GM23338 (cell line): ENCODE results near the gene DENND4A.

Experiments used
- CREB1 ChIP-seq: fragments of 250-450 bp; sonication (Bioruptor Pico); IDR thresholded peaks from 2 replicates; pipeline ENCODE4 v1.5.0; 2020; ENCODE audit warnings: low read depth, mild to moderate bottlenecking, moderate library complexity
- EZH2 ChIP-seq: fragments of 200-600 bp; sonication (generic); IDR thresholded peaks from one replicate; pipeline ENCODE4 v1.8.0; 2017; ENCODE audit warnings: antibody characterized with exemption, mild to moderate bottlenecking, low read depth; ENCODE audit not compliant: unreplicated experiment
- EZH2phosphoT487 ChIP-seq: fragments of 200-600 bp; sonication (generic); IDR thresholded peaks from one replicate; pipeline ENCODE4 v1.8.1; 2018; ENCODE audit warnings: antibody characterized with exemption; ENCODE audit not compliant: unreplicated experiment
- JUNB ChIP-seq: IDR thresholded peaks from one replicate; pipeline ENCODE4 v1.6.1; 2016; ENCODE audit warnings: antibody characterized with exemption; ENCODE audit not compliant: unreplicated experiment
- NANOG ChIP-seq: IDR thresholded peaks from 2 replicates; pipeline ENCODE4 v1.6.1; 2016; ENCODE audit warnings: antibody characterized with exemption, borderline replicate concordance
- POLR2AphosphoS5 ChIP-seq: IDR thresholded peaks from 2 replicates; pipeline ENCODE4 v1.6.1; 2016; ENCODE audit warnings: antibody characterized with exemption, low read depth
- STAT1 ChIP-seq: IDR thresholded peaks from one replicate; pipeline ENCODE4 v1.6.1; 2016; ENCODE audit warnings: antibody characterized with exemption; ENCODE audit not compliant: unreplicated experiment
- ZNF114 ChIP-seq: fragments of 250-450 bp; sonication (Bioruptor Pico); IDR thresholded peaks from 2 replicates; pipeline ENCODE4 v1.5.0; 2020; ENCODE audit warnings: mild to moderate bottlenecking, moderate library complexity
- TF ChIP-seq, protein P1 (sequence below), 2 experiments: fragments of 200-600 bp in 1 of 2; sonication (generic) in 1 of 2; conservative IDR thresholded peaks; 2 replicates each; pipeline versions ENCODE4 v1.5.1 to v1.6.1; 2016 to 2017; ENCODE audit warnings: antibody characterized with exemption in 2 of 2, low read depth in 2 of 2, mild to moderate bottlenecking in 2 of 2, moderate library complexity in 1 of 2
- TF ChIP-seq, protein P2 (sequence below): IDR thresholded peaks from one replicate; pipeline ENCODE4 v1.6.1; 2018; ENCODE audit warnings: antibody characterized with exemption; ENCODE audit not compliant: unreplicated experiment
- TF ChIP-seq, protein P3 (sequence below): fragments of 250-450 bp; sonication (Bioruptor Pico); IDR thresholded peaks from 2 replicates; pipeline ENCODE4 v1.5.0; 2020; ENCODE audit warnings: mild to moderate bottlenecking, moderate library complexity

DNA sequence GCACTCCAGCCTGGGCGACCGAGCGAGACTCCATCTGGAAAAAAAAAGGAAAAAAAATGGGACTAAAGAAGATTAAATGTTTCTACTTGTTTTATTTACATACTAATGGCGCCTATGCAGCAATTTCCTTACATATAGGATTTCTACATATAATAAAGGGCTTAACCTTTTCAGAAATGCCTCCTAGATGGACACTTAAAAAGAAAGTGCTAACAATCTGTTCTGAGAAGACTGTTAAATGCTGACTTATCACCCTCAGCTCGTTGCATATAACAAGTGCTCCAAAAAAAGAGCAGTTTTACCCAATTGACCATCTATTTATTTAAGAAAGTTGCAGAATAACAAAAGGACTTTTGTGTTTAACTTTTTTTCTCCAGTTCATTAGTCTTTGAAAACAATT is 32.7 kb downstream of the DENND4A start:
- TF ChIP-seq, protein P1, sequence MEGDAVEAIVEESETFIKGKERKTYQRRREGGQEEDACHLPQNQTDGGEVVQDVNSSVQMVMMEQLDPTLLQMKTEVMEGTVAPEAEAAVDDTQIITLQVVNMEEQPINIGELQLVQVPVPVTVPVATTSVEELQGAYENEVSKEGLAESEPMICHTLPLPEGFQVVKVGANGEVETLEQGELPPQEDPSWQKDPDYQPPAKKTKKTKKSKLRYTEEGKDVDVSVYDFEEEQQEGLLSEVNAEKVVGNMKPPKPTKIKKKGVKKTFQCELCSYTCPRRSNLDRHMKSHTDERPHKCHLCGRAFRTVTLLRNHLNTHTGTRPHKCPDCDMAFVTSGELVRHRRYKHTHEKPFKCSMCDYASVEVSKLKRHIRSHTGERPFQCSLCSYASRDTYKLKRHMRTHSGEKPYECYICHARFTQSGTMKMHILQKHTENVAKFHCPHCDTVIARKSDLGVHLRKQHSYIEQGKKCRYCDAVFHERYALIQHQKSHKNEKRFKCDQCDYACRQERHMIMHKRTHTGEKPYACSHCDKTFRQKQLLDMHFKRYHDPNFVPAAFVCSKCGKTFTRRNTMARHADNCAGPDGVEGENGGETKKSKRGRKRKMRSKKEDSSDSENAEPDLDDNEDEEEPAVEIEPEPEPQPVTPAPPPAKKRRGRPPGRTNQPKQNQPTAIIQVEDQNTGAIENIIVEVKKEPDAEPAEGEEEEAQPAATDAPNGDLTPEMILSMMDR (conservative IDR thresholded peaks at IDR 0.05; ENCODE audit: low read depth in 2 of 2) = no peak
- TF ChIP-seq STAT1 = no peak
- TF ChIP-seq EZH2phosphoT487 = no peak
- no peak for TF ChIP-seq POLR2AphosphoS5
- no peak for TF ChIP-seq EZH2
- TF ChIP-seq, protein P2, sequence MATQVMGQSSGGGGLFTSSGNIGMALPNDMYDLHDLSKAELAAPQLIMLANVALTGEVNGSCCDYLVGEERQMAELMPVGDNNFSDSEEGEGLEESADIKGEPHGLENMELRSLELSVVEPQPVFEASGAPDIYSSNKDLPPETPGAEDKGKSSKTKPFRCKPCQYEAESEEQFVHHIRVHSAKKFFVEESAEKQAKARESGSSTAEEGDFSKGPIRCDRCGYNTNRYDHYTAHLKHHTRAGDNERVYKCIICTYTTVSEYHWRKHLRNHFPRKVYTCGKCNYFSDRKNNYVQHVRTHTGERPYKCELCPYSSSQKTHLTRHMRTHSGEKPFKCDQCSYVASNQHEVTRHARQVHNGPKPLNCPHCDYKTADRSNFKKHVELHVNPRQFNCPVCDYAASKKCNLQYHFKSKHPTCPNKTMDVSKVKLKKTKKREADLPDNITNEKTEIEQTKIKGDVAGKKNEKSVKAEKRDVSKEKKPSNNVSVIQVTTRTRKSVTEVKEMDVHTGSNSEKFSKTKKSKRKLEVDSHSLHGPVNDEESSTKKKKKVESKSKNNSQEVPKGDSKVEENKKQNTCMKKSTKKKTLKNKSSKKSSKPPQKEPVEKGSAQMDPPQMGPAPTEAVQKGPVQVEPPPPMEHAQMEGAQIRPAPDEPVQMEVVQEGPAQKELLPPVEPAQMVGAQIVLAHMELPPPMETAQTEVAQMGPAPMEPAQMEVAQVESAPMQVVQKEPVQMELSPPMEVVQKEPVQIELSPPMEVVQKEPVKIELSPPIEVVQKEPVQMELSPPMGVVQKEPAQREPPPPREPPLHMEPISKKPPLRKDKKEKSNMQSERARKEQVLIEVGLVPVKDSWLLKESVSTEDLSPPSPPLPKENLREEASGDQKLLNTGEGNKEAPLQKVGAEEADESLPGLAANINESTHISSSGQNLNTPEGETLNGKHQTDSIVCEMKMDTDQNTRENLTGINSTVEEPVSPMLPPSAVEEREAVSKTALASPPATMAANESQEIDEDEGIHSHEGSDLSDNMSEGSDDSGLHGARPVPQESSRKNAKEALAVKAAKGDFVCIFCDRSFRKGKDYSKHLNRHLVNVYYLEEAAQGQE = no peak
- TF ChIP-seq, protein P3, sequence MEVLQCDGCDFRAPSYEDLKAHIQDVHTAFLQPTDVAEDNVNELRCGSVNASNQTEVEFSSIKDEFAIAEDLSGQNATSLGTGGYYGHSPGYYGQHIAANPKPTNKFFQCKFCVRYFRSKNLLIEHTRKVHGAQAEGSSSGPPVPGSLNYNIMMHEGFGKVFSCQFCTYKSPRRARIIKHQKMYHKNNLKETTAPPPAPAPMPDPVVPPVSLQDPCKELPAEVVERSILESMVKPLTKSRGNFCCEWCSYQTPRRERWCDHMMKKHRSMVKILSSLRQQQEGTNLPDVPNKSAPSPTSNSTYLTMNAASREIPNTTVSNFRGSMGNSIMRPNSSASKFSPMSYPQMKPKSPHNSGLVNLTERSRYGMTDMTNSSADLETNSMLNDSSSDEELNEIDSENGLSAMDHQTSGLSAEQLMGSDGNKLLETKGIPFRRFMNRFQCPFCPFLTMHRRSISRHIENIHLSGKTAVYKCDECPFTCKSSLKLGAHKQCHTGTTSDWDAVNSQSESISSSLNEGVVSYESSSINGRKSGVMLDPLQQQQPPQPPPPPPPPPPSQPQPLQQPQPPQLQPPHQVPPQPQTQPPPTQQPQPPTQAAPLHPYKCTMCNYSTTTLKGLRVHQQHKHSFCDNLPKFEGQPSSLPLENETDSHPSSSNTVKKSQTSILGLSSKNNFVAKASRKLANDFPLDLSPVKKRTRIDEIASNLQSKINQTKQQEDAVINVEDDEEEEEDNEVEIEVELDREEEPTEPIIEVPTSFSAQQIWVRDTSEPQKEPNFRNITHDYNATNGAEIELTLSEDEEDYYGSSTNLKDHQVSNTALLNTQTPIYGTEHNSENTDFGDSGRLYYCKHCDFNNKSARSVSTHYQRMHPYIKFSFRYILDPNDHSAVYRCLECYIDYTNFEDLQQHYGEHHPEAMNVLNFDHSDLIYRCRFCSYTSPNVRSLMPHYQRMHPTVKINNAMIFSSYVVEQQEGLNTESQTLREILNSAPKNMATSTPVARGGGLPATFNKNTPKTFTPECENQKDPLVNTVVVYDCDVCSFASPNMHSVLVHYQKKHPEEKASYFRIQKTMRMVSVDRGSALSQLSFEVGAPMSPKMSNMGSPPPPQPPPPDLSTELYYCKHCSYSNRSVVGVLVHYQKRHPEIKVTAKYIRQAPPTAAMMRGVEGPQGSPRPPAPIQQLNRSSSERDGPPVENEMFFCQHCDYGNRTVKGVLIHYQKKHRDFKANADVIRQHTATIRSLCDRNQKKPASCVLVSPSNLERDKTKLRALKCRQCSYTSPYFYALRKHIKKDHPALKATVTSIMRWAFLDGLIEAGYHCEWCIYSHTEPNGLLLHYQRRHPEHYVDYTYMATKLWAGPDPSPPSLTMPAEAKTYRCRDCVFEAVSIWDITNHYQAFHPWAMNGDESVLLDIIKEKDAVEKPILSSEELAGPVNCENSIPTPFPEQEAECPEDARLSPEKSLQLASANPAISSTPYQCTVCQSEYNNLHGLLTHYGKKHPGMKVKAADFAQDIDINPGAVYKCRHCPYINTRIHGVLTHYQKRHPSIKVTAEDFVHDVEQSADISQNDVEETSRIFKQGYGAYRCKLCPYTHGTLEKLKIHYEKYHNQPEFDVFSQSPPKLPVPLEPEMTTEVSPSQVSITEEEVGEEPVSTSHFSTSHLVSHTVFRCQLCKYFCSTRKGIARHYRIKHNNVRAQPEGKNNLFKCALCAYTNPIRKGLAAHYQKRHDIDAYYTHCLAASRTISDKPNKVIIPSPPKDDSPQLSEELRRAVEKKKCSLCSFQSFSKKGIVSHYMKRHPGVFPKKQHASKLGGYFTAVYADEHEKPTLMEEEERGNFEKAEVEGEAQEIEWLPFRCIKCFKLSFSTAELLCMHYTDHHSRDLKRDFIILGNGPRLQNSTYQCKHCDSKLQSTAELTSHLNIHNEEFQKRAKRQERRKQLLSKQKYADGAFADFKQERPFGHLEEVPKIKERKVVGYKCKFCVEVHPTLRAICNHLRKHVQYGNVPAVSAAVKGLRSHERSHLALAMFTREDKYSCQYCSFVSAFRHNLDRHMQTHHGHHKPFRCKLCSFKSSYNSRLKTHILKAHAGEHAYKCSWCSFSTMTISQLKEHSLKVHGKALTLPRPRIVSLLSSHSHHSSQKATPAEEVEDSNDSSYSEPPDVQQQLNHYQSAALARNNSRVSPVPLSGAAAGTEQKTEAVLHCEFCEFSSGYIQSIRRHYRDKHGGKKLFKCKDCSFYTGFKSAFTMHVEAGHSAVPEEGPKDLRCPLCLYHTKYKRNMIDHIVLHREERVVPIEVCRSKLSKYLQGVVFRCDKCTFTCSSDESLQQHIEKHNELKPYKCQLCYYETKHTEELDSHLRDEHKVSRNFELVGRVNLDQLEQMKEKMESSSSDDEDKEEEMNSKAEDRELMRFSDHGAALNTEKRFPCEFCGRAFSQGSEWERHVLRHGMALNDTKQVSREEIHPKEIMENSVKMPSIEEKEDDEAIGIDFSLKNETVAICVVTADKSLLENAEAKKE (CRISPR knock-in tag) = no peak
- TF ChIP-seq ZNF114 (CRISPR knock-in tag) = no peak
- no peak for TF ChIP-seq JUNB
- TF ChIP-seq NANOG = no peak
- TF ChIP-seq CREB1 (CRISPR knock-in tag) = no peak
